H1 (cell line): Measurements from ENCODE around the gene OGFOD1. TPM values are rescaled to one million over a fixed set of nuclear protein-coding genes. Genes with fewer than 3 reads are reported as not detected.

ENCODE experiments used
- CTCF ChIA-PET: fragments of 300-600 bp; sonication (Branson Sonifier 250); formaldehyde crosslinking; loops from one replicate; lab custom pipeline; 2021; ENCODE audit not compliant: partially characterized antibody; lab: Charles Lee
- POLR2A ChIA-PET: fragments of 300-600 bp; sonication (Branson Sonifier 250); formaldehyde crosslinking; loops from one replicate; lab custom pipeline; 2021; ENCODE audit warnings: inconsistent platforms; ENCODE audit not compliant: partially characterized antibody; lab: Charles Lee
- DNase-seq, 2 experiments: peaks; one replicate each; pipeline versions ENCODE4 v3.0.0 to v3.0.0-alpha.2; 2010 to 2022; ENCODE audit warnings: low spot score in 2 of 2, low read depth in 1 of 2, mixed read lengths in 1 of 2
- FAIRE-seq: peaks from 2 replicates; lab custom pipeline; 2011; peaks lifted over from hg19 to GRCh38; lab: Jason Lieb, UNC
- H2AFZ ChIP-seq: 2 replicates; pipeline ENCODE4 v1.8.1; 2012; ENCODE audit warnings: low read length, inconsistent platforms
- H2AK5ac ChIP-seq: 2 replicates; pipeline ENCODE4 v1.6.1; 2013; ENCODE audit warnings: low read depth, low read length
- H2BK120ac ChIP-seq: replicated peaks from 2 replicates; pipeline ENCODE3; 2013; ENCODE audit warnings: low read depth, low read length, inconsistent platforms
- H2BK12ac ChIP-seq: 2 replicates; pipeline ENCODE4 v1.6.1; 2013; ENCODE audit warnings: low read depth, low read length
- H2BK15ac ChIP-seq: 2 replicates; pipeline ENCODE4 v1.6.1; 2013; ENCODE audit warnings: low read length
- H2BK20ac ChIP-seq: 2 replicates; pipeline ENCODE4 v1.6.1; 2013; ENCODE audit warnings: low read length
- H2BK5ac ChIP-seq: 2 replicates; pipeline ENCODE4 v1.6.1; 2013; ENCODE audit warnings: low read depth, low read length
- H3K14ac ChIP-seq: 2 replicates; pipeline ENCODE4 v1.6.1; 2013; ENCODE audit warnings: inconsistent platforms; ENCODE audit not compliant: insufficient read length
- H3K18ac ChIP-seq: 2 replicates; pipeline ENCODE4 v1.6.1; 2013; ENCODE audit warnings: low read length; ENCODE audit errors: extremely low read depth
- H3K23ac ChIP-seq: 2 replicates; pipeline ENCODE4 v1.6.1; 2013; ENCODE audit warnings: inconsistent platforms; ENCODE audit not compliant: insufficient read length
- H3K23me2 ChIP-seq: 2 replicates; pipeline ENCODE4 v1.6.1; 2013; ENCODE audit warnings: low read depth, low read length
- H3K27ac ChIP-seq: 2 replicates; pipeline ENCODE4 v1.6.1; 2011; ENCODE audit warnings: low read depth, low read length, inconsistent platforms
- H3K27me3 ChIP-seq, 4 experiments: replicated peaks in 1 of 4; 1 replicate in 1 of 4; 2 replicates in 3 of 4; pipeline versions ENCODE4 v1.6.1 to v1.8.1; 2011 to 2013; ENCODE audit warnings: low read length in 3 of 4, mild to moderate bottlenecking in 3 of 4, inconsistent platforms in 2 of 4, mixed read lengths in 2 of 4, moderate library complexity in 1 of 4; ENCODE audit not compliant: control insufficient read depth in 3 of 4, insufficient read depth in 3 of 4; ENCODE audit errors: extremely low read depth in 1 of 4
- H3K36me3 ChIP-seq, 4 experiments: 2 replicates each; pipeline versions ENCODE4 v1.6.1 to v1.8.1; 2011 to 2013; ENCODE audit warnings: mild to moderate bottlenecking in 4 of 4, low read length in 3 of 4, moderate library complexity in 2 of 4, control low read depth in 1 of 4, inconsistent platforms in 1 of 4; ENCODE audit not compliant: insufficient read depth in 4 of 4, control insufficient read depth in 2 of 4
- H3K4ac ChIP-seq: replicated peaks from 2 replicates; pipeline ENCODE3; 2013; ENCODE audit warnings: low read length, low read depth, mixed read lengths, inconsistent platforms; ENCODE audit not compliant: insufficient read length
- H3K4me1 ChIP-seq, 4 experiments: replicated peaks in 1 of 4; 1 replicate in 1 of 4; 2 replicates in 3 of 4; pipeline versions ENCODE4 v1.6.1 to v1.8.1; 2011 to 2013; ENCODE audit warnings: low read length in 3 of 4, inconsistent platforms in 2 of 4, mixed read lengths in 1 of 4; ENCODE audit not compliant: insufficient read depth in 4 of 4, control insufficient read depth in 3 of 4
- H3K4me2 ChIP-seq, 2 experiments: 2 replicates each; pipeline versions ENCODE4 v1.6.1 to v1.8.1; 2011 to 2013; ENCODE audit warnings: low read depth in 2 of 2, low read length in 2 of 2, control low read depth in 1 of 2, inconsistent platforms in 1 of 2, mild to moderate bottlenecking in 1 of 2; ENCODE audit not compliant: insufficient read depth in 1 of 2
- H3K4me3 ChIP-seq, 4 experiments: fragments of 200-600, 300-600 bp in 1 of 4; sonication (generic), shearing (Covaris generic), sonication (Bioruptor Twin) in 1 of 4; 2 replicates each; pipeline versions ENCODE4 v1.5.1 to v1.8.1; 2011 to 2016; ENCODE audit warnings: low read length in 4 of 4, low read depth in 3 of 4, control low read depth in 2 of 4, inconsistent platforms in 2 of 4, mild to moderate bottlenecking in 2 of 4, mixed read lengths in 1 of 4, moderate library complexity in 1 of 4; ENCODE audit not compliant: insufficient read depth in 2 of 4; ENCODE audit errors: extremely low read depth in 1 of 4
- H3K56ac ChIP-seq: replicated peaks from 2 replicates; pipeline ENCODE3; 2013; ENCODE audit warnings: low read depth, mild to moderate bottlenecking, mixed read lengths, low read length, inconsistent platforms; ENCODE audit not compliant: insufficient read length
- H3K79me1 ChIP-seq: 2 replicates; pipeline ENCODE4 v1.6.1; 2013; ENCODE audit warnings: low read depth, low read length, control low read depth
- H3K79me2 ChIP-seq, 2 experiments: 2 replicates each; pipeline versions ENCODE4 v1.6.1 to v1.8.1; 2012 to 2013; ENCODE audit warnings: low read length in 2 of 2, mild to moderate bottlenecking in 2 of 2, inconsistent platforms in 1 of 2; ENCODE audit not compliant: insufficient read depth in 2 of 2, control insufficient read depth in 1 of 2
- H3K9ac ChIP-seq, 4 experiments: replicated peaks in 1 of 4; 1 replicate in 1 of 4; 2 replicates in 3 of 4; pipeline versions ENCODE4 v1.6.1 to v1.8.1; 2011 to 2013; ENCODE audit warnings: low read depth in 3 of 4, low read length in 3 of 4, control low read depth in 2 of 4, mild to moderate bottlenecking in 2 of 4, moderate library complexity in 2 of 4, inconsistent platforms in 1 of 4; ENCODE audit errors: extremely low read depth in 1 of 4
- H3K9me3 ChIP-seq, 2 experiments: 2 replicates each; pipeline versions ENCODE4 v1.6.1 to v1.8.1; 2012 to 2013; ENCODE audit warnings: mild to moderate bottlenecking in 2 of 2, moderate library complexity in 2 of 2, control low read depth in 1 of 2, inconsistent platforms in 1 of 2, low read depth in 1 of 2, low read length in 1 of 2, mixed read lengths in 1 of 2; ENCODE audit not compliant: insufficient read depth in 2 of 2
- H4K20me1 ChIP-seq, 2 experiments: replicated peaks in 1 of 2; 2 replicates each; pipeline versions ENCODE3 to v1.8.1; 2011 to 2013; ENCODE audit warnings: inconsistent platforms in 2 of 2, low read length in 2 of 2, mild to moderate bottlenecking in 1 of 2; ENCODE audit not compliant: insufficient read depth in 2 of 2, control insufficient read depth in 1 of 2
- H4K5ac ChIP-seq: 2 replicates; pipeline ENCODE4 v1.6.1; 2013; ENCODE audit warnings: low read length, low read depth, mixed read lengths, inconsistent platforms; ENCODE audit not compliant: insufficient read length
- H4K8ac ChIP-seq: 2 replicates; pipeline ENCODE4 v1.8.0; 2013; ENCODE audit warnings: mild to moderate bottlenecking, moderate library complexity, low read length, inconsistent platforms; ENCODE audit not compliant: insufficient read depth; ENCODE audit errors: extremely low read depth
- H4K91ac ChIP-seq: replicated peaks from 2 replicates; pipeline ENCODE3; 2013; ENCODE audit warnings: low read length, mixed read lengths, inconsistent platforms; ENCODE audit not compliant: insufficient read length
- ASH2L ChIP-seq: fragments of 200-600, 300-600 bp; sonication (generic); IDR thresholded peaks from one replicate; pipeline ENCODE4 v1.7.1; 2017; ENCODE audit warnings: low read length
- CHD2 ChIP-seq: IDR thresholded peaks from 2 replicates; pipeline ENCODE4 v1.6.1; 2012; ENCODE audit warnings: low read length, improper control_type of control experiment
- NRF1 ChIP-seq: IDR thresholded peaks from 2 replicates; pipeline ENCODE4 v1.6.1; 2011; ENCODE audit warnings: mild to moderate bottlenecking, low read depth, low read length, improper control_type of control experiment
- PHF8 ChIP-seq: fragments of 200-600 bp; sonication (generic); conservative IDR thresholded peaks from 2 replicates; pipeline ENCODE4 v1.7.1; 2012; ENCODE audit warnings: low read depth, mild to moderate bottlenecking, inconsistent platforms, low read length, moderate library complexity
- RNF2 ChIP-seq: fragments of 200-900, 300-1000 bp; sonication (generic); IDR thresholded peaks from 2 replicates; pipeline ENCODE4 v1.7.1; 2016; ENCODE audit warnings: borderline replicate concordance, low read depth, mild to moderate bottlenecking, antibody characterized with exemption, low read length; ENCODE audit not compliant: poor library complexity, severe bottlenecking; ENCODE audit errors: missing control alignments
- SP2 ChIP-seq: IDR thresholded peaks from 2 replicates; pipeline ENCODE4 v1.6.1; 2012; ENCODE audit warnings: mild to moderate bottlenecking, low read length, inconsistent platforms
- TCF12 ChIP-seq: IDR thresholded peaks from 2 replicates; pipeline ENCODE4 v1.6.1; 2011; ENCODE audit warnings: low read depth, mild to moderate bottlenecking, low read length
- polyA plus RNA-seq, 7 experiments: library from polyadenylated mRNA; depleted of rRNA in 3 of 7; stranded (reverse) in 5 of 7; unstranded in 2 of 7; fragments of >200 nt in 5 of 7; fragments of 200-250 nt in 2 of 7; gene quantifications; 1 replicate in 5 of 7; 2 replicates in 1 of 7; 4 replicates in 1 of 7; pipeline versions ENCODE4 v1.2.1 to v1.2.3, GENCODE V29; 2011 to 2013; ENCODE audit warnings: missing spikeins in 2 of 7, mixed read lengths in 2 of 7
- total RNA-seq: library from RNA; stranded (reverse); fragmentation: NEBNext Ultra II Directional; extraction: Animal tissue kit (Norgen Biotek cat#: 25700); gene quantifications from 2 replicates; pipeline ENCODE4 v1.2.1, GENCODE V29; 2021
- TF ChIP-seq, protein P1 (sequence below): IDR thresholded peaks from 2 replicates; pipeline ENCODE4 v1.6.1; 2012; ENCODE audit warnings: low read length, inconsistent platforms
- TF ChIP-seq, protein P2 (sequence below), 3 experiments: IDR thresholded peaks; 1 replicate in 2 of 3; 2 replicates in 1 of 3; pipeline versions ENCODE4 v1.5.1 to v1.6.1; 2011; ENCODE audit warnings: low read length in 3 of 3, mild to moderate bottlenecking in 3 of 3, inconsistent platforms in 2 of 3, low read depth in 1 of 3, moderate library complexity in 1 of 3; ENCODE audit not compliant: insufficient read depth in 1 of 3; ENCODE audit errors: control extremely low read depth in 1 of 3

The OGFOD1 gene
- total and polyA plus RNA-seq, 2 of the 8 experiments (the other 6 are each of a cell fraction or from before 2014, with no cell fraction given) = 24.6 to 61.4 TPM

DNA sequence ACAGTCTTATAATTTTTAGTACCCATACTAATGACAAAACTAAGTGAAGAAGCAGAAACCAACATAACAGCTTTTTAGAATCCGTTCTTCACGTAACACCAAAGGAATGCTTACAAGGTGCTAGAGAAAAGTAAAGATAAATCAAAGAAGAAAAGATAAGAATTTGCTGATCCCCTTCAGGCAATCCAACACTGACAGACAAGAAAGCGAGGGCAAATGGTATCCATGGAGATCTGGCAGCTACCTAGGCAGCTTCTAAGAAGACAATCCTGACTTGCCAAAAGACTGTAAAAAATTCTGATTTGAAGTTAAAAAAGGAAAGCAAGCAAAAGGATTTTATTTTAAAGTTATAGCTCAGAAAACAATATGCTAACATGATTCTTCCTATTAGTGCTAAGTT, 53.8 kb downstream of the OGFOD1 start (continued):
- TF ChIP-seq TCF12 = no peak

DNA sequence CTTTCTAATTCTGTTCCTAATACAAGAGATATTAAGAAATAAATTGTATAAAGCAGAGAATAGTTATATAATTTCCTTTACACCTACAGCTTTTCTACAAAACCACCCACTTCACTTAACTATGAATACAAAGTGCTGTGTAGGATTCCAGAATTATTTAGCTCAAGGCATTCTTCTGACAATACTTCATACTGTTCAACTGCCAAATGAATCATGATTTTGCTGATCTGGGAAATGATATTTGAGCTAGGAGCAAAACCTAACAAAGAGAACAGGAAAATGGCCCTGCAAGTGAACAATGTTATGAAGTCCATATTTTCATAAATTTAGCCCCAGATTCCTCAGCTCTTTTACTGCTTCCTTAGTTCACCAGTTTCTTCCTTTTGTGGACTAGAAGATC, 55.6 kb downstream of the OGFOD1 start:
- H2BK15ac ChIP-seq = no peak overlapping the region
- no peak overlapping the region for H3K4me3 ChIP-seq
- no peak overlapping the region for H3K18ac ChIP-seq
- H3K4me1 ChIP-seq = no peaks in the 10 kb centered on the region
- no peak overlapping the region for H2BK12ac ChIP-seq
- DNase-seq (no peak), FAIRE-seq (no peak)
- POLR2A ChIA-PET = interaction anchor here (1.4 kb wide), 1 partner anchor 56 kb away, joined by 3 read pairs; the partner anchor contains the start of genes NUDT21 and OGFOD1
- H3K79me2 ChIP-seq = no peaks in the 10 kb centered on the region
- H3K23ac ChIP-seq = no peak overlapping the region
- H4K91ac ChIP-seq = no peak overlapping the region
- no peak overlapping the region for H2BK120ac ChIP-seq
- no peaks in the 10 kb centered on the region for H4K20me1 ChIP-seq
- H3K36me3 ChIP-seq = no peaks in the 10 kb centered on the region; a peak in 2 of 8 replicates
- no peak overlapping the region for H3K56ac ChIP-seq
- no peak overlapping the region for H2AK5ac ChIP-seq
- H4K8ac ChIP-seq = no peak overlapping the region
- H2BK5ac ChIP-seq = no peak overlapping the region
- CTCF ChIA-PET = interaction anchor here (0.6 to 1.1 kb wide), 3 partner anchors 11 to 85 kb away, joined by 3 read pairs; no protein-coding TSS in a partner anchor
- no peak overlapping the region for H4K5ac ChIP-seq
- H3K4me2 ChIP-seq = no peak overlapping the region
- no peak overlapping the region for H3K4ac ChIP-seq
- no peaks in the 10 kb centered on the region for H3K9me3 ChIP-seq
- no peak overlapping the region for H2BK20ac ChIP-seq
- H3K79me1 ChIP-seq = no peaks in the 10 kb centered on the region
- H2AFZ ChIP-seq = no peak overlapping the region
- H3K9ac ChIP-seq = no peak overlapping the region
- no peak overlapping the region for H3K14ac ChIP-seq
- no peaks in the 10 kb centered on the region for H3K27me3 ChIP-seq
- 0 out of 2 replicates have a peak, but pooled peaks cover 2% of the 10 kb centered on the region for H3K23me2 ChIP-seq
- H3K27ac ChIP-seq = no peak overlapping the region
- no peak for TF ChIP-seq CHD2
- TF ChIP-seq, protein P1, sequence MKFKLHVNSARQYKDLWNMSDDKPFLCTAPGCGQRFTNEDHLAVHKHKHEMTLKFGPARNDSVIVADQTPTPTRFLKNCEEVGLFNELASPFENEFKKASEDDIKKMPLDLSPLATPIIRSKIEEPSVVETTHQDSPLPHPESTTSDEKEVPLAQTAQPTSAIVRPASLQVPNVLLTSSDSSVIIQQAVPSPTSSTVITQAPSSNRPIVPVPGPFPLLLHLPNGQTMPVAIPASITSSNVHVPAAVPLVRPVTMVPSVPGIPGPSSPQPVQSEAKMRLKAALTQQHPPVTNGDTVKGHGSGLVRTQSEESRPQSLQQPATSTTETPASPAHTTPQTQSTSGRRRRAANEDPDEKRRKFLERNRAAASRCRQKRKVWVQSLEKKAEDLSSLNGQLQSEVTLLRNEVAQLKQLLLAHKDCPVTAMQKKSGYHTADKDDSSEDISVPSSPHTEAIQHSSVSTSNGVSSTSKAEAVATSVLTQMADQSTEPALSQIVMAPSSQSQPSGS = no peak
- no peak for TF ChIP-seq NRF1
- TF ChIP-seq ASH2L = no peak
- no peak for TF ChIP-seq RNF2
- no peak for TF ChIP-seq PHF8
- TF ChIP-seq, protein P2, sequence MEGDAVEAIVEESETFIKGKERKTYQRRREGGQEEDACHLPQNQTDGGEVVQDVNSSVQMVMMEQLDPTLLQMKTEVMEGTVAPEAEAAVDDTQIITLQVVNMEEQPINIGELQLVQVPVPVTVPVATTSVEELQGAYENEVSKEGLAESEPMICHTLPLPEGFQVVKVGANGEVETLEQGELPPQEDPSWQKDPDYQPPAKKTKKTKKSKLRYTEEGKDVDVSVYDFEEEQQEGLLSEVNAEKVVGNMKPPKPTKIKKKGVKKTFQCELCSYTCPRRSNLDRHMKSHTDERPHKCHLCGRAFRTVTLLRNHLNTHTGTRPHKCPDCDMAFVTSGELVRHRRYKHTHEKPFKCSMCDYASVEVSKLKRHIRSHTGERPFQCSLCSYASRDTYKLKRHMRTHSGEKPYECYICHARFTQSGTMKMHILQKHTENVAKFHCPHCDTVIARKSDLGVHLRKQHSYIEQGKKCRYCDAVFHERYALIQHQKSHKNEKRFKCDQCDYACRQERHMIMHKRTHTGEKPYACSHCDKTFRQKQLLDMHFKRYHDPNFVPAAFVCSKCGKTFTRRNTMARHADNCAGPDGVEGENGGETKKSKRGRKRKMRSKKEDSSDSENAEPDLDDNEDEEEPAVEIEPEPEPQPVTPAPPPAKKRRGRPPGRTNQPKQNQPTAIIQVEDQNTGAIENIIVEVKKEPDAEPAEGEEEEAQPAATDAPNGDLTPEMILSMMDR (IDR thresholded peaks at IDR 0.05; ENCODE audit: control extremely low read depth in 1 of 3, insufficient read depth in 1 of 3, low read depth in 1 of 3, low read length in 3 of 3) = no peak
- TF ChIP-seq SP2 = no peak
